Measurements from ENCODE around the gene MRC2. TPM values are rescaled to one million over a fixed set of nuclear protein-coding genes. Genes with fewer than 3 reads are reported as not detected.

MRC2 gene
- total and polyA plus RNA-seq, 9 of the 15 experiments (the other 6 are each of a cell fraction or from before 2014, with no cell fraction given), result 0.28 to 11.5 (median 6.6) TPM

GRCh38 chr17:62617894-62618472 is 9.5 kb upstream of the MRC2 start:
- TF ChIP-seq ZBTB5 (IDR thresholded peaks at IDR 0.05) (no peak), ZBTB11 (CRISPR knock-in tag; IDR thresholded peaks at IDR 0.05) (0 out of 6 replicates have a peak, but pooled peaks of 1 of the 3 experiments have one; percentile 18)
- H3K27me3 ChIP-seq (ENCODE audit: control insufficient read depth in 2 of 2, insufficient read depth in 2 of 2, low read length in 2 of 2), result no peaks in the 10 kb centered on the region
- H3K27ac ChIP-seq (ENCODE audit: extremely low read depth, low read depth, low read length), result no peak overlapping the region
- H3K79me2 ChIP-seq (ENCODE audit: control insufficient read depth, insufficient read depth, low read length), result no peaks in the 10 kb centered on the region
- POLR2A ChIA-PET, result interaction anchor here (0.6 kb wide), 2 partner anchors 33 to 1133 kb away, joined by 3 read pairs; no protein-coding TSS in a partner anchor
- H2AFZ ChIP-seq (ENCODE audit: low read depth, low read length), result no peak overlapping the region
- DNase-seq (ENCODE audit: extremely low read depth in 1 of 4, low spot score in 3 of 4) (no peak), ATAC-seq (no peak), FAIRE-seq (no peak)
- peaks cover 13% of the 10 kb centered on the region; the same call in 2 of the 3 replicates for H3K36me3 ChIP-seq (ENCODE audit: control insufficient read depth, insufficient read depth, low read length)
- H3K4me2 ChIP-seq (ENCODE audit: insufficient read depth, low read length), result no peak overlapping the region
- no peaks in the 10 kb centered on the region for H3K9me3 ChIP-seq (replicated peaks; ENCODE audit: control insufficient read depth, insufficient read depth, low read depth, low read length)
- H4K20me1 ChIP-seq (replicated peaks; ENCODE audit: control insufficient read depth, insufficient read depth, low read length), result peaks cover 4% of the 10 kb centered on the region; the same call in 1 of the 2 replicates
- H3K4me1 ChIP-seq (replicated peaks in 1 of 2; ENCODE audit: control insufficient read depth in 2 of 2, insufficient read depth in 2 of 2, low read length in 2 of 2), result no peaks in the 10 kb centered on the region; a peak in 1 of 5 replicates
- in situ Hi-C loops (cut with MboI), result no loop called here
- BruUV-seq (replicated peaks), result no TSS peak
- no peaks in the 10 kb centered on the region for H3K9me1 ChIP-seq (ENCODE audit: control insufficient read depth, insufficient read depth, low read length)
- CTCF ChIA-PET (ENCODE audit: low intra/inter-chr PET ratio), result no interaction called here
- H3K4me3 ChIP-seq, result no peak overlapping the region
- intact Hi-C loops (cut with micrococcal nuclease), result no loop called here
- 68% methylated on average over 6 of the region's 6 CpGs for WGBS (ENCODE audit: insufficient coverage, low coverage, missing lambda C conversion rate)
- no peak overlapping the region for H3K9ac ChIP-seq (ENCODE audit: insufficient read depth in 1 of 2, low read depth in 2 of 2, low read length in 2 of 2)

Measured in K562 (cell line).